Skeletal muscle cell (primary cell): ENCODE measurements around the gene PRPSAP1.

Source experiments
- DNase-seq: peaks from one replicate; pipeline ENCODE4 v3.0.0-alpha.2; 2010; ENCODE audit warnings: low read depth
- H3K4me3 ChIP-seq: 2 replicates; pipeline ENCODE4 v1.5.1; 2011; ENCODE audit warnings: low read depth, mild to moderate bottlenecking, control low read depth, low read length, moderate library complexity

PRPSAP1 gene

GRCh38 chr17:76292567-76292966 lies 61.1 kb downstream of the PRPSAP1 start:
- no peak overlapping the region for H3K4me3 ChIP-seq
- no peak for DNase-seq

- H3K4me3 ChIP-seq, result no peak overlapping the region
- no peak for DNase-seq
Measured at GRCh38 chr17:76281573-76282371, 71.9 kb downstream of the PRPSAP1 start.

GRCh38 chr17:76280650-76281049 lies 73.1 kb downstream of the PRPSAP1 start:
- no peak overlapping the region for H3K4me3 ChIP-seq
- DNase-seq, result no peak

GRCh38 chr17:76279742-76280287 lies 73.9 kb downstream of the PRPSAP1 start:
- no peak for DNase-seq
- H3K4me3 ChIP-seq, result no peak overlapping the region

GRCh38 chr17:76278952-76279741 lies 74.6 kb downstream of the PRPSAP1 start:
- DNase-seq, result no peak

DNA sequence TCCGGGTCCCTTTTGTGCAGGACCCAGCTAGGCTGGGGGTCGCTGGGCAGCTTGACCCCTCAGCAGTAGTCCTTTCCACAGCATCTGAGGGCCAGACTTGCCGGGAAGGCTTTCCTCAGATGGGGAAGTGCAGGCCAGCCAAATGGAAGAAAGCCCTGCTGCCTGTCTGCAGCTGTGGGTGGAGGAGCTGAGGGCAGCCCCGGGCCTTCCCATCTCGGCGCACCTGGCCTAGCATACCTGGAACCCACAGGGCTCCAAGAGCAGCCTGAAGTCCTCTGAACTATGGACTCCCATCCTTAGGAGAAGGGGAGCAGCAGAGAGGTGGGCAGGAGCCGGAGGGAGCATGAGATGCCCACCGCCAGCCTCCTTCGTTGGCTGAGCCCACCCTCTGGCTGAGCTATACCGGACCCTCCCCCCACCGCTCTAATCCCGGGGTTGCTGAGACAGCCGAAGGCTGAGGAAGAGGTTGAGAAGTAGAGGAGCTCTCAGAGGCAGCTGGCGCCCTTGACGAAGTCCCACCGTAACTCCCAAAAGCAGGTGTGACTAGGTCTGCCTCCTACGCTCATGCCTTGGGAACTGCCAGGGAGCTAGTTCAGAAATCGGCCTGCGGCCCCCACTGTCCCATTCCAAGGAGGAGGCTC lies 75.3 kb downstream of the PRPSAP1 start:
- no peak overlapping the region for H3K4me3 ChIP-seq
- no peak for DNase-seq

More at GRCh38 chr17:76278952-76279741, 74.6 kb downstream of the PRPSAP1 start:
- no peak overlapping the region for H3K4me3 ChIP-seq

DNA sequence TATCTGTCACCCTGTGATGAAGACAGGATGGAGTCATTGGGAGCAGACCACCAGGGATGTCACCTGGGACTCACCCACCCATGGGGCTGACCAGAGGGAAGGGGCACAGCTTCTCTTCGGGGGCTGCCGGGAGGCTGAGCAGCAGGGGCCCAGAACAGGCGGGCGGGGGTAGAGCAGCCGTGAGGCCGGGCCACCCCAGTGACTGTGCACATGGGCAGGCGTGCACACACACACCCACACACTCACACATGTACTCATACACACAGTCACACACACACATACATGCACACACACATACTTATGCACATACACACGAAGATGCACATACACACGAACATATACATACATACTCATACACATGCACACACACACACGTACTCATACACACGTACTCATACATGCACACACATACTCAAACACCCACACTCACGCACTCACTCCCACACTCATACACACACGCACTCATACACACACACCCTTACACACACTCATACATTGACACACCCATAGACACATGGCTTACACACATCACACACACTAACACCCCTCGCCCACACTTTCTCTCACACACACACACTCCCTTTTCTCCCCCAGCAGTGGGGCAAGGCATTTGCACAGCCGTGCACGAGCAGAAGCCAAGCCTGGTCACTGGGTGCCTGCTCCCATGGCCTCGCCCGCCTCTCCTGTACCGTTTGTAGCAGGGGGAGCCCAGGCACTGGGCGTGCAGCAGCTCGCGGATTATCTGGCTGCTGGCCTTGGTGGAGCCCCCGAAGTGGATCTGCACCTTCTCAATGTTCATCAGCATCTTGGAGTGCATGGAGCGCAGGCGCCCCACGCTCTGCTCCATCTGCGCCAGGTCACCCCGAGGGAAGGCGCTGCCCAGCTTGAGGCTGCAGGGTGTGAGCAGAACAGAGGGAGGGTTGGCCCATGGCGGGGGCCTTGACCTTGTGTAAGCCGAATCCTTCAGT lies 76.1 kb downstream of the PRPSAP1 start:
- H3K4me3 ChIP-seq, result no peak overlapping the region
- DNase-seq, result no peak

- H3K4me3 ChIP-seq, result no peak overlapping the region
- no peak for DNase-seq
Measured at GRCh38 chr17:76276461-76277299, 77.0 kb downstream of the PRPSAP1 start.

DNA sequence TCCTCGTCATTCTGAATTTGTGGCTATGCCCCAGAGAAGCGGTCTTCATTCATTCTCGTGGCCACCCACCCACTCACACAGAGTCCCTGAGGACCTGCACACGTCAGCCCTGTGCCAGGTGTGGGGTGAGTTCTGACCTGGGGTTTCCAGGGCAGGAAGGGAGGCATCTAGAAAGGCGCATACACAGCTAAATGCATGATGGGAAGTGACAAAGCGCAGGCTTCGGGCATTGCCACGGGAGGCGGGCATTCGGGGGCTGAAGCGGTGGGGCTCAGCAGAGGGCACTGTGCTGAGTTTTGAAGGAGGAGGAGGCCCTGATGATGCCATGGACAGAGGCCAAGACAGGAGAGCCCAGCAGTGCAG lies 77.7 kb downstream of the PRPSAP1 start:
- no peak for DNase-seq
- no peak overlapping the region for H3K4me3 ChIP-seq

DNA sequence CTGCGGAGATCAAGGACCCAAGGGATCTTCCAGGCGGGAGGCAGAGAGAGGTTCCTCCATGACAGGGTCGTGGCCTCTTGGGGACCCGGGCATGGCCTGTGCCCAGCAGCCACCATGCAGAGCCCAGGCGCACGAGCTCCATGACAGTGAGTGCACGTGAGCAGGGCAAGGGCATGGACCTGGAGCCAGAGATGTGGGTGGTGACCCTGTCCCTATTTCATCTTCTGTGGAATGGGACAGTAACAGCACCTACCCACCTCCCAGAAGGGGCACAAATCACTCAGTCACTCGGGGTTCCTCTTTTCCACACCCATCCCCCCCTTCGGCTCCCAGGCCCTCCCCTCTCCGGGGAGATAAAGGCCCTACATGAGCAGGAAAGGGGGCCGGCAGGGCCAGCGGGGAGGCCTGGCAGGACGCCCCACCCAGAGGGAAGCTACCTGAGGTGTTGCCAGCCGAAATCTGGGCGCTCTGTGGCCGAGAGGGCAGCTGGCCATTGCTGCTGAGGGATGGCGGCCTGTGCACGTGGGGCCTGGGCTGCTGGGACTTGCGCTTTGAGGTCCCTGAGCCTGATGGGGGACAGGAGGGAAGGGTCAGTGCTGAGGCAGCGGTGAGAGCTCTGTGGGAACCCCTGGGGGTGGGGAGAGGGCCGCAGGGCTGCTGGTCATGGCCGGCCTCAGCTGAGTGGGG lies 78.2 kb downstream of the PRPSAP1 start:
- no peak for DNase-seq

GRCh38 chr17:76274112-76274956 lies 79.4 kb downstream of the PRPSAP1 start:
- DNase-seq, result no peak
- H3K4me3 ChIP-seq, result no peak overlapping the region

More for the DNA sequence above, 78.2 kb downstream of the PRPSAP1 start:
- no peak overlapping the region for H3K4me3 ChIP-seq

- DNase-seq, result no peak
- no peak overlapping the region for H3K4me3 ChIP-seq
Measured at GRCh38 chr17:76273445-76274111, 80.1 kb downstream of the PRPSAP1 start.

GRCh38 chr17:76272541-76273444 lies 80.9 kb downstream of the PRPSAP1 start:
- H3K4me3 ChIP-seq, result no peak overlapping the region
- no peak for DNase-seq

DNA sequence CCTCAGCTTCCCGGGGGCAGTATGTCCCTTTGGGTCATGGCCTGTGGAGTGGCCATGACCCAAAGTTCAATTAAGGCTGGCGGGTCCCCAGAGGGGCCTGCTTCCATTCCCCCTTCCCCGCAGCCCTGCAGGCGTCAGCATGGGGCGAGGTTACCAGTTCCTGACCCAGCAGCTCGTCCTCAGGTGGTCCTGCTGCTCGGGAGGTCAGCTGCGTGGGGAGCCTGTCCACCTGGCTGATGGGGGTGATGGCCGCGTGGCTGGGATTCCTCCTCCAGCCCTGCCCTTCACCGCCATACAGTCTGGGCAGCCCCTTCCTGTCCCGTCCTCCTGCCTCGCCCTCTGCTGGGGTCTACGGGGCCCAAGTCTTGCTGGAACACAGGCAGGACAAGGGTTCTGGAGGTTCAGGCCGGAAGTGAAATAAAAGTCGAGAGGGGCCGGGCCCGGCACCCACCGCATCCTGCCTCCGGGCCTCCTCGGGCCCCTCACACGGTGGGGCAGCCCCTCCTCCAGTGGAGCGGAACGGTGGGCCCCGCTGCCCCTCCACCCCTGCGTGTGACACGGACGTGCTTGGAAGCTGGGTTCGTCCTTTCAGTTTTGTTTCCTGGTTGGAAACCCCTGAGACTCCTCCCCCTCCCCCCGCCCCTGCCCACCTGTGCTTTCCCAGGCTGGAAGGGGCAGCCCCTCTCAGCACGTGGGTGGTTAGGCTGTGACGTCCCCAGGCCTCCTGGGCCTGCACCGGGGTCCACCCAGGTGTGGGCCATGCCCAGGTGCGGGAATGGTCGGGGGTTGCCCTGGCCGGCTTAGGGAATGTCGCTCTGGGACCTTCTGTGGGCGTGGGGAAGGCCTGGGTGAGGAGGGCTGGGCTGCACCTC lies 81.8 kb downstream of the PRPSAP1 start:
- H3K4me3 ChIP-seq, result no peak overlapping the region

More for the DNA sequence above, 81.8 kb downstream of the PRPSAP1 start:
- no peak for DNase-seq
